GM15510 (cell line): ENCODE results near the gene SLC35B2.

Source experiments
- POLR2A ChIP-seq: IDR thresholded peaks from 3 replicates; pipeline ENCODE4 v1.6.1; 2011; ENCODE audit warnings: borderline replicate concordance; ENCODE audit not compliant: insufficient read length; ENCODE audit errors: extremely low read depth

SLC35B2 gene

DNA sequence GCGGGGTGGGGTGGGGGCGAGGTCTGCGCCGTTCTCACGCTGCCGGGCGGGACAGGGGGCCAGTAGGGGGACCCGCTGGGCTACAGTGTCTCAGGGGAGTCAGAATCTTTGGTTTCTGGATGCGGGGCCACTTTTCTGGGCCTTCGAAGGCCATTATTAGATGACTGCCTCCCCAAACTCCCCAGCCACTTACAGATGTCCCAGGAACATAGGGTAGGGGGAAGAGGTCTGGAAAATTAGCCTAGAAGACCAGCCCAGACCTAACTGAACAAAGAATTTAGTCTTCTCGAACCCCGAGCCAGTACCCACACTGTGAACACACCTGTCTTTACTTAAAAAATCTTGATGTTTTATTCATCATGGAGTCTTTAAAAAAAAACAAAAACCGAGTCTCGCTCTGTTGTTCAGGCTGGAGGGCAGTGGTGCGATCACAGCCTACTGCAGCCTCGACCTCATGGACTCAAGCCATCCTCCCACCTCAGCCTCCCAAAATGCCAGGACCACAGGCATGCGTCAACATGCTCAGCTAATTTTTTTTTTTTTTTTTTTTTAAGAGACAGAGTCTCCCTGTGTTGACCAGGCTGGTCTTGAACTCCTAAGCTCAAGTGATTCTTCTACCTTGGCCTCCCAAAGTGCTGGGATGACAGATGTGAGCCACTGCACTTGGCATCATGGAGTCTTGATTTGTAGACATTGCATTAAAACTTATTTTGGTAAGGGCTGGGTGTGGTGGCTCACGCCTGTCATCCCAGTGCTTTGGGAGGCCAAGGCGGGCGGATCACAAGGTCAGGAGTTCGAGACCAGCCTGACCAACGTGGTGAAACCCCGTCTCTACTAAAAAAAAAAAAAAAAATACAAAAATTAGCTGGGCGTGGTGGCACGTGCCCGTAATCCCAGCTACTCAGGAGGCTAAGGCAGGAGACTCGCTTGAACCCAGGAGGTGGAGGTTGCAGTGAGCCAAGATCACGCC is 37.2 kb downstream of the SLC35B2 start:
- no peak for TF ChIP-seq POLR2A

GRCh38 chr6:44219053-44219814 is 38.1 kb downstream of the SLC35B2 start:
- TF ChIP-seq POLR2A = peak; percentile 63

- TF ChIP-seq POLR2A = no peak
Observed at GRCh38 chr6:44217332-44218143, 39.8 kb downstream of the SLC35B2 start.

DNA sequence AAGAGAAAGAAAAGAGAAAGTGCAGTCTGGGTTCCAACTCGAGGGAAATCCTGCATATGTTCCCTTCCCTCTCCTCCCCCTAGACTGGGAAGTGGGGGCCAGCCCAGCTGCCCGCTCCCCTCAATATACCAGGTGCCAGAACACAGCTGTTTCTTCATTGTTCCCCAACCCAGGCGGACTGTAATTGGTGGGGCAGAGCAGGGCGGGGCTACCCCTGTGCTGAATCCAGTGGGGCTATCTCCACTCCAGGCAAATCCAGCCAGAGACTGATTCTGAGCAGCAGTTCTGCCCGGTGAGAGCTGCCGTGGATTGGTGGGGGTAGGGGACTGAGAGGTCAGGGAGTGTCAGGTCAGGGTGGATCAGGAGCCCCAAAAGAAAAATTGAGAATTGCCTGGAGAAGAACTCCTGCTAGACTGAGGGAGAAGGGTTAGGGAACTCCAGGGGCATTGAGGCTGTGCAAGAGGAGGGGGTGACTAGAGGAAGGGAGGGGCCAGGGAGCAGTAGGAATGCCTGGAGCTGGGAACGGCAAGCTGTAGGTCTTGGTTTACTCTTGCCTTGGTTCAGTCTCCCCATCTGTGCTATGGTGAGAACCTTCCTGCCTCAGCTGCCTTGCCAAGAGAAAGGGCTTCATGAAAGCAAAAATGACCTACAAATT is 40.5 kb downstream of the SLC35B2 start, which contains the start of gene MYMX:
TSS of gene MYMX (plus strand) at position 250 of the 655 bp plus-strand sequence. CDS start 546 bp downstream, outside the sequence.
- no peak for TF ChIP-seq POLR2A

DNA sequence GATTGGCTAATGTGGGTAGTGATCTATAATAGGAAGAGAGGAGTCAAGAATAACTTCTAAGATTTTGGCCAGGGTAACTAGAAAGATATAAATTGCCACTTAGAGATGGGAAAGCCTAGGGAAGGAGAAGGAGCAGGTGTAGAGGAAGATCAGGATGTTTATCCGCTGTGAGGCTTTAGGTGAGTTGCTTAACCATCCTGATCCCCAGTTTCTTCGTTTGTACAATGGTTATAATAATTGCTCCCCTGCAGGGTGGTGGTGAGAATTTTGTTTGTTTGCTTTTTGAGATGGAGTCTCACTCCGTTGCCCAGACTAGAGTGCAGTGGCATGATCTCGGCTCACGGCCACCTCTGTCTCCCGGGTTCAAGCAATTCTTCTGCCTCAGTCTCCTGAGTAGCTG is 43.0 kb downstream of the SLC35B2 start:
- no peak for TF ChIP-seq POLR2A

- no peak for TF ChIP-seq POLR2A
Observed at GRCh38 chr6:44211284-44211683, 46.0 kb downstream of the SLC35B2 start.

DNA sequence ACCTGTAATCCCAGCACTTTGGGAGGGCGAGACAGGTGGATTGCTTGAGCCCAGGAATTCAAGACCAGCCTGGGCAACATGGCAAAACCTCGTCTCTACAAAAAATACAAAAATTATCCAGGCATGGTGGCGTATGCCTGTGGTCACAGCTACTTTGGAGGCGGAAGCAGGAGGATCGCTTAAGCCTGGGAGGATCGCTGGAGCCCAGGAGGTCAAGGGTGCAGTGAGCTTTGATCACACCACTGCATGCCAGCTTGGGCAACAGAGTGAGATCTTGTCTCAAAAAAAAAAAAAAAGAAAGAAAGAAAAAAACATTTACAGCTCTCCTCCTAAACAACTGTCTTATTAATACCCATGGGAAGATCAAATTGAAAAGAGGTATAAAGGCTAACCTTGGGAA is 49.4 kb downstream of the SLC35B2 start:
- TF ChIP-seq POLR2A = no peak
